ENCODE data around the gene NFIA. TPM values are rescaled to one million over a fixed set of nuclear protein-coding genes. Genes with fewer than 3 reads are reported as not detected.

The NFIA gene
- total RNA-seq, 1 donor from 2014 or later, result 1.2 TPM

DNA sequence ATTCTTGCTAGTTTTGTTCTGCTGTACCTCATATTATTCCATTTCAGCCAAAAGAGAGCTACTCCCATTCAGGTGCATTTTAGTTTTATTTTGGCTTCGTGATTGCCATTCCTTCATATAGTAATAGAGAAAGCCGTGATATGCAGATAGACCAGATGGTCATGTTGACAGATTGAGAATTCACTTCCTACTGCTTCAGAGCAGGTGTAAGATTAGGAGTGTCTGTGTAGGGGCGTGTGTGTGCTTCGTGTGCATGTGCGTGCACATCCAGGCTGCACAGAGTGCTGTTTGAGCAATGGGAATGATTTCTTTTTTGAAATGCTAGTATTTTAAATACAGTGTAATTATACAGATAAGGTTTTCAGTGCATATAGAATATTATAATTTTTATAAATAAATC lies 10.3 kb downstream of the NFIA start:
- Mint-ChIP-seq H3K4me3 (ENCODE audit: low read depth) (no peak overlapping the region), H3K27me3 (peaks cover 81% of the 10 kb centered on the region), H3K36me3 (ENCODE audit: insufficient read depth) (peaks cover 2% of the 10 kb centered on the region), H3K4me1 (ENCODE audit: low read depth) (peaks cover 2% of the 10 kb centered on the region), H3K27ac (no peak overlapping the region), H3K9me3 (ENCODE audit: low read depth) (no peaks in the 10 kb centered on the region)
- no peak for DNase-seq (ENCODE audit: low spot score, unreplicated experiment)
- TF ChIP-seq CTCF (IDR thresholded peaks at IDR 0.05; ENCODE audit: unreplicated experiment), result no peak

DNA sequence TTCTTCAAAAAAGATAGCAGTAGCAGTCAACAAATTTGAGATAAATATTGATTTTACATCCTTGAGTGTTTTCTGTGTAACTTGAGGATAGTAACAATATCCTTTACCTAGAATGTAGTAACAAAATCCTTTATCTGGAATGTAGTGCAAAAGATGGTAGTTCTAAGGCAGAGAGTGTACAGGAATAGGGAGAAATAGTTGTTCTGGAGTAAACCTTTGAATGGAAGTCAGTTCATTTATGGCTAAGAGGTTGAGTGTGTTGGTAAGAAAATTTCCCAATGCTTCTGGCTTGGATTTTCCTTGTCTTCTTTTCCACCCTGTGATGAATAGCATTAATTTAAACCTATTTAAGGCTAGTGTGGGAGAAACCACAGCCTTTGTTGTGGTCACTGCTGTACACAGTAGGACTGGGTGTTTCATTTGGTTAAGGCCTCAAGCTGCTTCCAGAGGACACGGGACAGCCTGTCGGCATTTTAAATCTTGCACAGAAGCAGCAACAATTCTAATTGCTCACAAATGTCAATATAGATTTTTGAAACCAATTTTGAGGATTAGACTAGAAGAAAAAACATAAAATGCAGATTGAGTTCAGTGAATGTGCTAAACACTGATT lies 11.3 kb downstream of the NFIA start:
- H3K4me1 Mint-ChIP-seq (ENCODE audit: low read depth), result peaks cover 2% of the 10 kb centered on the region
- peaks cover 80% of the 10 kb centered on the region for H3K27me3 Mint-ChIP-seq
- no peak overlapping the region for H3K27ac Mint-ChIP-seq
- no peaks in the 10 kb centered on the region for H3K36me3 Mint-ChIP-seq (ENCODE audit: insufficient read depth)
- TF ChIP-seq CTCF (IDR thresholded peaks at IDR 0.05; ENCODE audit: unreplicated experiment), result no peak
- no peaks in the 10 kb centered on the region for H3K9me3 Mint-ChIP-seq (ENCODE audit: low read depth)
- no peak for DNase-seq (ENCODE audit: low spot score, unreplicated experiment)
- H3K4me3 Mint-ChIP-seq (ENCODE audit: low read depth), result no peak overlapping the region

DNA sequence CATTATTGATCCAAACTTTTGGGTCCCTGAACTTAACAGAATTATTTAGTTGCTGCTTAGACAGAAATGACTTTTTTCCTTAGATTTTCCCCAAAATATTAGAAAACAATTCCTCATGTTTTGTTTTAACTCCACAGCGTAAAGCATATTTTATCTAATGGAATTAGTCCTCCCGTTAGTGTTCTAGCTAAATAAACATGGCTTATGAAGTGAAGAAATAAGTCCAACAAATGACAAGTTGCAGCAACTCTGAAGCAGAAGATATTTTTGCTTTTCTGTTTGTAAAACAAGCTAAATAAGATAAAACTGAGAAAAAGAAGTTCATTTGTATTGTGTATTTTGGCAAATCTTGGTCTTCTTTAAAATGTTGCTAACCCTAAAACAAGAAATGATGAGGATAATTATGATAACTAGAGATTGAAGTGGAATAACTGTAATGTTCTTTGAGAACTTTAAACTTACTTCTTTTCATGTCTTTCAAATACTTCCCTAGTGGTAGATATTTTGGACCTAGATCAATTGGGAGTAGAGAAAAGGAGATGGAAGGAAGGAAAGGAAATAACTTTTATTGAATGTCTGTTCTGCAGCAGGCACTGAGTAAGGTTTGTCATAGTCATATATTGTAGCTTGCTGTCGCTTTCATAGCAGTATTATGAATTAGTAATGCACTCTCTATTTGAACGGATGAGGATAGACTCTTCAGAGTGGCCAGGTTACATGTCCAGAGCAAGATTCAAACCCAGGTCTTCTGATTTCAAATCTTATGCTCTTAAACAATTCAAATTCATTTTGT lies 12.5 kb downstream of the NFIA start:
- no peaks in the 10 kb centered on the region for H3K9me3 Mint-ChIP-seq (ENCODE audit: low read depth)
- no peaks in the 10 kb centered on the region for H3K4me1 Mint-ChIP-seq (ENCODE audit: low read depth)
- no peaks in the 10 kb centered on the region for H3K36me3 Mint-ChIP-seq (ENCODE audit: insufficient read depth)
- H3K4me3 Mint-ChIP-seq (ENCODE audit: low read depth), result no peak overlapping the region
- H3K27me3 Mint-ChIP-seq, result peaks cover 80% of the 10 kb centered on the region
- TF ChIP-seq CTCF (IDR thresholded peaks at IDR 0.05; ENCODE audit: unreplicated experiment), result no peak
- DNase-seq (ENCODE audit: low spot score, unreplicated experiment), result no peak
- no peak overlapping the region for H3K27ac Mint-ChIP-seq

DNA sequence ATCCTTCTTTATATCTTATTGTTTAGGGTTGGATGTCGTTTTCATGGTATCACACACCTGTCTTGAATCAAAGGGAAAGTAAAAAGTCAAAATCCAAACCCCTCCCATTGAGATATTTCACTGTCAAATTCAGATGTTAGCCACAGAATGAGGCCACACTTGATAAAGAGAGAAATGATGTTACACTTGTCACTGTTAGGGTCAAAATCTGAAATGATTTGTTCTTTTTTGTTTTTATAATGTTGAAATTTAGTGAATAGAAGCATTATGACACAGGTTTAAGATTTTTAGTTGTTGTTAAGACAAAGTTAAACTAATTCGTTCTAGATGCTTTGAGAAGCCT lies 13.1 kb downstream of the NFIA start:
- TF ChIP-seq CTCF (IDR thresholded peaks at IDR 0.05; ENCODE audit: unreplicated experiment), result no peak
- Mint-ChIP-seq H3K27ac (no peak overlapping the region), H3K27me3 (peaks cover 82% of the 10 kb centered on the region), H3K4me3 (ENCODE audit: low read depth) (no peak overlapping the region), H3K4me1 (ENCODE audit: low read depth) (no peaks in the 10 kb centered on the region), H3K36me3 (ENCODE audit: insufficient read depth) (no peaks in the 10 kb centered on the region), H3K9me3 (ENCODE audit: low read depth) (no peaks in the 10 kb centered on the region)
- no peak for DNase-seq (ENCODE audit: low spot score, unreplicated experiment)

GRCh38 chr1:61097317-61097716 lies 15.0 kb downstream of the NFIA start:
- Mint-ChIP-seq H3K27me3 (peaks cover 80% of the 10 kb centered on the region), H3K36me3 (ENCODE audit: insufficient read depth) (no peaks in the 10 kb centered on the region), H3K27ac (no peak overlapping the region), H3K4me1 (ENCODE audit: low read depth) (no peaks in the 10 kb centered on the region), H3K4me3 (ENCODE audit: low read depth) (no peak overlapping the region), H3K9me3 (ENCODE audit: low read depth) (no peaks in the 10 kb centered on the region)
- DNase-seq (ENCODE audit: low spot score, unreplicated experiment), result no peak
- no peak for TF ChIP-seq CTCF (IDR thresholded peaks at IDR 0.05; ENCODE audit: unreplicated experiment)

All from progenitor cell of endocrine pancreas (in vitro differentiated cells).